T-cell (primary cell): Measurements from ENCODE around the gene ZBTB24. TPM values are rescaled to one million over a fixed set of nuclear protein-coding genes. Genes with fewer than 3 reads are reported as not detected.

Source experiments
- ATAC-seq, 4 experiments: fragments of 200-7000 bp in 3 of 4; fragments of 150-1000 bp in 1 of 4; cut with Tn5 transposase; replicated peaks in 1 of 4; 1 replicate in 3 of 4; 2 replicates in 1 of 4; pipeline ENCODE4 v1.10.0; 2021; ENCODE audit warnings: moderate library complexity in 3 of 4, mild to moderate bottlenecking in 2 of 4, moderate number of reproducible peaks in 1 of 4
- CTCF ChIA-PET, 2 donors: fragments of 300-600 bp; sonication (Branson Sonifier 250); formaldehyde crosslinking; loops; one replicate each; lab custom pipeline; 2022; ENCODE audit warnings: antibody characterized with exemption in 2 of 2; lab: Charles Lee
- POLR2A ChIA-PET, 2 donors: fragments of 300-600 bp; sonication (Branson Sonifier 250); formaldehyde crosslinking; loops; one replicate each; lab custom pipeline; 2022; ENCODE audit warnings: antibody characterized with exemption in 2 of 2; lab: Charles Lee
- DNase-seq, 35 experiments: peaks; one replicate each; pipeline versions ENCODE4 v3.0.0 to v3.0.0-alpha.2; 2013 to 2023
- H3K27ac ChIP-seq: one replicate; pipeline ENCODE4 v1.5.1; 2013; ENCODE audit warnings: low read length
- H3K27me3 ChIP-seq, 2 experiments: replicated peaks in 1 of 2; 1 replicate in 1 of 2; 2 replicates in 1 of 2; pipeline versions ENCODE4 v1.6.1 to v1.7.0; 2013; ENCODE audit warnings: low read length in 1 of 2, mixed read lengths in 1 of 2; ENCODE audit not compliant: control insufficient read depth in 2 of 2, insufficient read depth in 2 of 2; ENCODE audit errors: extremely low read depth in 1 of 2
- H3K36me3 ChIP-seq, 2 donors: 1 replicate in 1 of 2; 2 replicates in 1 of 2; pipeline versions ENCODE4 v1.6.1 to v1.7.0; 2013; ENCODE audit warnings: low read length in 1 of 2; ENCODE audit not compliant: control insufficient read depth in 2 of 2, insufficient read depth in 1 of 2; ENCODE audit errors: extremely low read depth in 1 of 2
- H3K4me1 ChIP-seq, 2 experiments: 1 replicate in 1 of 2; 2 replicates in 1 of 2; pipeline versions ENCODE4 v1.6.1 to v1.7.0; 2013; ENCODE audit warnings: low read length in 2 of 2, mixed read lengths in 1 of 2; ENCODE audit not compliant: insufficient read depth in 2 of 2, control insufficient read depth in 1 of 2; ENCODE audit errors: extremely low read depth in 1 of 2
- H3K4me3 ChIP-seq, 2 donors: 1 replicate in 1 of 2; 2 replicates in 1 of 2; pipeline versions ENCODE4 v1.5.1 to v1.7.0; 2013; ENCODE audit warnings: mild to moderate bottlenecking in 2 of 2, low read length in 1 of 2, moderate library complexity in 1 of 2; ENCODE audit not compliant: control insufficient read depth in 1 of 2; ENCODE audit errors: extremely low read depth in 1 of 2
- H3K9me3 ChIP-seq: 2 replicates; pipeline ENCODE4 v1.7.0; 2013
- H3K27ac Mint-ChIP-seq, 2 donors: one replicate each; pipeline ENCODE4 v1.8.0; 2020 to 2021; ENCODE audit warnings: mild to moderate bottlenecking in 2 of 2, mixed read lengths in 2 of 2
- H3K27me3 Mint-ChIP-seq, 2 donors: one replicate each; pipeline ENCODE4 v1.8.0; 2021 to 2022; ENCODE audit warnings: mixed read lengths in 2 of 2
- H3K36me3 Mint-ChIP-seq: one replicate; pipeline ENCODE4 v1.8.0; 2021; ENCODE audit warnings: mixed read lengths
- H3K4me1 Mint-ChIP-seq, 3 donors: one replicate each; pipeline ENCODE4 v1.8.0; 2020 to 2022; ENCODE audit warnings: mixed read lengths in 3 of 3, mild to moderate bottlenecking in 1 of 3
- H3K4me3 Mint-ChIP-seq, 3 donors: one replicate each; pipeline ENCODE4 v1.8.0; 2020 to 2022; ENCODE audit warnings: mild to moderate bottlenecking in 3 of 3, mixed read lengths in 3 of 3, moderate library complexity in 3 of 3
- H3K9me3 Mint-ChIP-seq, 3 donors: one replicate each; pipeline ENCODE4 v1.8.0; 2020 to 2022; ENCODE audit warnings: mixed read lengths in 3 of 3
- WGBS: methylation state at CpG from one replicate; pipeline ENCODE4 v1.1.5; 2013; ENCODE audit warnings: missing lambda C conversion rate; ENCODE audit not compliant: insufficient coverage; 5-methylcytosine and 5-hydroxymethylcytosine counted together
- total RNA-seq, 35 experiments: library from RNA in 6 of 35; stranded (reverse) in 6 of 35; fragments of 120-200 nt in 1 of 35; gene quantifications; one replicate each; pipeline versions ENCODE4 v1.2.1 to v1.2.4 and lab custom pipeline; 2013 to 2026

ZBTB24 gene
- total RNA-seq, 5 donors from 2014 or later (not counting 1 experiment from before 2014, with no cell fraction given): 14.1 to 21.2 (median 19.5) TPM

DNA sequence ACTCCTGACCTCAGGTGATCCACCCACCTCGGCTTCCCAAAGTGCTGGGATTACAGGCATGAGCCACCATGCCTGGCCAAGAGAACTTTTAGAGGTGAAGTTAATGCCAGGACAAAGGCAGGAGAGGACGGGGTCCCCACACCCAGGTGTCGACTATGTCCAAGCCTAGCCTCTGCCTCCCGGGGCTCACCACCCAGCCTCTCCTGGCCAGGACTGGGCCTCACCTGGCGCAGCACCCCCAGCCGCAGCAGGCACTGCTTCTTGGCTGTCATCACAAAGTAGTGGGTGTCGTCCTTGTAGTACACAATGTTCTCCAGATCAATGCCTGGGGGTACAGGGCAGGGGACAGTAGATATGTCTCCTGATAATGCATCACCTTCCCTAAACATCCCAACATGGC, 31.6 kb downstream of the ZBTB24 start:
- no peaks in the 10 kb centered on the region for H3K27me3 ChIP-seq
- peaks cover 14 to 69% of the 10 kb centered on the region in 2 experiments for H3K4me1 ChIP-seq
- ChIA-PET CTCF (no interaction called here), POLR2A (interaction anchor here in 1 of 2 donors (0.7 kb wide), 1 partner anchor 77 kb away, joined by 5 read pairs; no protein-coding TSS in a partner anchor)
- ATAC-seq (no peak), DNase-seq (no peak)
- H3K9me3 ChIP-seq: no peaks in the 10 kb centered on the region
- no peak overlapping the region for H3K4me3 ChIP-seq
- H3K27me3 Mint-ChIP-seq: no peaks in the 10 kb centered on the region
- peaks cover 16% of the 10 kb centered on the region for H3K36me3 Mint-ChIP-seq
- no peaks in the 10 kb centered on the region for H3K9me3 Mint-ChIP-seq
- peaks cover 0 to 37% of the 10 kb centered on the region in 2 donors for H3K36me3 ChIP-seq
- WGBS: 100% methylated on average over 6 of the region's 7 CpGs
- peaks cover 46 to 62% (median 55%) of the 10 kb centered on the region in 3 donors for H3K4me1 Mint-ChIP-seq
- H3K27ac Mint-ChIP-seq: peak overlapping the region in 1 of 2 donors; percentile 65
- peak overlapping the region in 1 of 3 donors; percentile 4 for H3K4me3 Mint-ChIP-seq
- H3K27ac ChIP-seq: no peak overlapping the region

DNA sequence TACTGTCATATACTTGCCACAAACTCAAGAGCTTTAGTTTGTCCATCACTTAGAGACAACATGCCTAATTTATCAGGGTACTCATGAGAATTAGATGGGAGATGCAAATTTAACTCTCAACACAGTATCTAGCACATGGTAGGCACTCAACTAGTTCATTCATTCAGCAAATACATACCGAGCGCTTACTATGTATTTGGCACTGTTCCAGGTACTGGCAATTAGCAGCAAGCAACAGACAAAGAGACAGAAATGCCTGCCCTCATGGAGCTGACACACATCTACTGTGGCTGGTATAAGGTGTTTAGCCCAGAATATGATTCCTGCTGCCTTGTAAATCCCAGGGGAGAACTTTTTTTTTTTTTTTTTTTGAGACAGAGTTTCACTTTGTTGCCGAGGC, 32.2 kb downstream of the ZBTB24 start:
- H3K27me3 Mint-ChIP-seq: no peaks in the 10 kb centered on the region
- Histone ChIP-seq H3K4me1 (peaks cover 13 to 63% of the 10 kb centered on the region in 2 experiments), H3K27me3 (no peaks in the 10 kb centered on the region), H3K9me3 (no peaks in the 10 kb centered on the region), H3K27ac (no peak overlapping the region), H3K4me3 (no peak overlapping the region), H3K36me3 (peaks cover 0 to 42% of the 10 kb centered on the region in 2 donors)
- peaks cover 17% of the 10 kb centered on the region for H3K36me3 Mint-ChIP-seq
- ChIA-PET POLR2A (interaction anchor here (0.6 to 1.5 kb wide), 3 partner anchors 10 to 78 kb away, joined by 5 to 17 read pairs (median 16); partner anchors contain the start of genes PPIL6 (in 1 of the 2) and SMPD2 (in 1 of the 2)), CTCF (interaction anchor here in 1 of 2 donors (1.4 kb wide), 1 partner anchor 263 kb away, joined by 3 read pairs; no protein-coding TSS in a partner anchor)
- H3K4me1 Mint-ChIP-seq: peaks cover 44 to 60% (median 55%) of the 10 kb centered on the region in 3 donors
- ATAC-seq (no peak), DNase-seq (no peak)
- no peaks in the 10 kb centered on the region for H3K9me3 Mint-ChIP-seq
- WGBS: no CpG with 5 or more reads among the region's 3 CpGs
- H3K4me3 Mint-ChIP-seq: peak overlapping the region in 1 of 3 donors; percentile 4
- H3K27ac Mint-ChIP-seq: peak overlapping the region; percentile 10 to 78

GRCh38 chr6:109449795-109450673, 33.0 kb downstream of the ZBTB24 start:
- H3K27me3 ChIP-seq: no peaks in the 10 kb centered on the region
- H3K27me3 Mint-ChIP-seq: no peaks in the 10 kb centered on the region
- peak overlapping the region in 2 of 3 donors; percentile 9 to 65 for H3K4me3 Mint-ChIP-seq
- H3K27ac Mint-ChIP-seq: peak overlapping the region; percentile 88
- no peaks in the 10 kb centered on the region for H3K9me3 ChIP-seq
- peak overlapping the region in 1 of 2 donors; percentile 2 for H3K4me3 ChIP-seq
- peak overlapping the region; percentile 9 for H3K27ac ChIP-seq
- DNase-seq (peak in 26 of 35 experiments; percentile 26 to 64 (median 38)), ATAC-seq (peak; percentile 50 to 75 (median 66))
- POLR2A ChIA-PET: interaction anchor here in 1 of 2 donors (0.6 to 1.5 kb wide), 3 partner anchors 9 to 36 kb away, joined by 3 to 17 read pairs (median 16); partner anchors contain the start of genes PPIL6 and SMPD2
- H3K36me3 Mint-ChIP-seq: peaks cover 24% of the 10 kb centered on the region
- peaks cover 44 to 60% (median 55%) of the 10 kb centered on the region in 3 donors for H3K4me1 Mint-ChIP-seq
- H3K4me1 ChIP-seq: peaks cover 13 to 62% of the 10 kb centered on the region in 2 experiments
- CTCF ChIA-PET: interaction anchor here (0.5 to 1.4 kb wide), 2 partner anchors 241 to 262 kb away, joined by 3 read pairs; no protein-coding TSS in a partner anchor
- no peaks in the 10 kb centered on the region for H3K9me3 Mint-ChIP-seq
- WGBS: 68% methylated on average over 16 of the region's 16 CpGs
- peaks cover 6 to 50% of the 10 kb centered on the region in 2 donors for H3K36me3 ChIP-seq

- peaks cover 10 to 57% of the 10 kb centered on the region in 2 experiments for H3K4me1 ChIP-seq
- H3K9me3 ChIP-seq: no peaks in the 10 kb centered on the region
- DNase-seq: no peak
- Mint-ChIP-seq H3K9me3 (no peaks in the 10 kb centered on the region), H3K27ac (peak overlapping the region; percentile 88), H3K4me3 (peak overlapping the region in 1 of 3 donors; percentile 65), H3K27me3 (no peaks in the 10 kb centered on the region), H3K36me3 (peaks cover 24% of the 10 kb centered on the region), H3K4me1 (peaks cover 39 to 54% (median 49%) of the 10 kb centered on the region in 3 donors)
- no peak for ATAC-seq
- no peak overlapping the region for H3K4me3 ChIP-seq
- peak overlapping the region; percentile 9 for H3K27ac ChIP-seq
- H3K36me3 ChIP-seq: peaks cover 8 to 57% of the 10 kb centered on the region in 2 donors
- ChIA-PET POLR2A (interaction anchor here in 1 of 2 donors (0.6 to 1.5 kb wide), 2 partner anchors 8 to 14 kb away, joined by 3 to 16 read pairs; partner anchors contain the start of genes PPIL6 and SMPD2), CTCF (no interaction called here)
- H3K27me3 ChIP-seq: no peaks in the 10 kb centered on the region
- 96% methylated on average over 16 of the region's 19 CpGs for WGBS
Observed at GRCh38 chr6:109449064-109449794, 33.8 kb downstream of the ZBTB24 start.

GRCh38 chr6:109448615-109449014, 34.4 kb downstream of the ZBTB24 start:
- 100% methylated on average over 2 of the region's 7 CpGs for WGBS
- peaks cover 8 to 57% of the 10 kb centered on the region in 2 donors for H3K36me3 ChIP-seq
- H3K36me3 Mint-ChIP-seq: peaks cover 24% of the 10 kb centered on the region

More at GRCh38 chr6:109448615-109449014, 34.4 kb downstream of the ZBTB24 start:
- no peak for ATAC-seq
- Mint-ChIP-seq H3K27ac (peak overlapping the region; percentile 80 to 83), H3K27me3 (no peaks in the 10 kb centered on the region), H3K4me3 (peak overlapping the region in 1 of 3 donors; percentile 47), H3K4me1 (peaks cover 34 to 48% (median 43%) of the 10 kb centered on the region in 3 donors), H3K9me3 (no peaks in the 10 kb centered on the region)
- no peak for DNase-seq
- Histone ChIP-seq H3K27me3 (no peaks in the 10 kb centered on the region), H3K4me3 (no peak overlapping the region), H3K4me1 (peaks cover 5 to 51% of the 10 kb centered on the region in 2 experiments), H3K27ac (no peak overlapping the region), H3K9me3 (no peaks in the 10 kb centered on the region)
- CTCF ChIA-PET: no interaction called here
- POLR2A ChIA-PET: interaction anchor here in 1 of 2 donors (0.7 kb wide), 2 partner anchors 12 to 86 kb away, joined by 3 to 4 read pairs; no protein-coding TSS in a partner anchor
